ENCODE data around the gene UNC13C. TPM values are rescaled to one million over a fixed set of nuclear protein-coding genes. Genes with fewer than 3 reads are reported as not detected.

UNC13C gene
- total RNA-seq, 2 donors from 2014 or later = 1.2 to 4.2 TPM

DNA sequence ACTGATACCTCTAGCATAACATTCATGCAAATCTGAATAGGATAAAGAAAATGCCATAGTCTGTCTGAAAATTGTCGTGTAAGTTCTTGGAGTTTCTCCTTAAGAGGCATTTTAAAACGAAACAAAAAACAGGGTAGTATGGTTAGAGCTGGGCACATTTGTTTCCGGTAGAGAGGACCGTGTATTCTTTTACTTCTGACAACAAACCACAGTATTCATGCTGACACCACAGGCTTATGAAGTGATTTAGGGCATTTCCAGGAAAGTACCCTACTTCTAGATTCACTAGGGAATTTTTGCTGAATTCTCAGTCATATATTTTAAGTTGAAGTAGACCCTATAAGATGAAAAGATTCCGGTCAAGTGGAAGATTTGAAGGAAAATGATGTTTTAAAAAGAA is 541.3 kb downstream of the UNC13C start:
- H3K36me3 ChIP-seq = no peaks in the 10 kb centered on the region
- TF ChIP-seq CTCF (IDR thresholded peaks at IDR 0.05) = no peak
- no peak for DNase-seq (ENCODE audit: low spot score)
- peaks cover 3 to 22% of the 10 kb centered on the region in 2 donors for H3K4me1 ChIP-seq (ENCODE audit: control insufficient read depth in 1 of 2, low read depth in 2 of 2)
- H3K9me3 ChIP-seq = no peaks in the 10 kb centered on the region
- H3K4me3 ChIP-seq = no peak overlapping the region
- H3K27me3 ChIP-seq (replicated peaks; ENCODE audit: insufficient read depth) = no peaks in the 10 kb centered on the region
- no peak for ATAC-seq (ENCODE audit: insufficient number of reproducible peaks, low FRiP score, low read depth)
- no peak overlapping the region for H3K27ac ChIP-seq

DNA sequence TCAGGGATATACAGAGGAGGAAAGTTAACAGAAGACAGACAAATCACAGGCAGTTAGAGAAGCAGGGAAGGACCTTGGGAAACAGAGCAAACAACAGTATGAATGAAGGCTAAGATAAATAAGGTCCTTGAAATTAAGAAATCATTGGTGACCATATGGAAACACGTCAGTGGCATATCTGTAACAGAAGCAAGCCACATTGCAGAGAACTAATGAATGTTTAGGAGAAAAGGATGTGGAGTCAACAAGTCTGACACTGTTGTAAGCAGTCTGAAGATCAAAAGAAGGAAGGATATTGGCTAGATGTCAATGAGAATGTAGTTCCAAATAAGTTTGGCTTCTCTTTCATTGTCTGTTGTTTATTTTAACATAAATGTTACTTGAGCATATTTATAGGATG is 542.4 kb downstream of the UNC13C start:
- ATAC-seq (ENCODE audit: insufficient number of reproducible peaks, low FRiP score, low read depth) (no peak), DNase-seq (ENCODE audit: low spot score) (no peak)
- no peak for TF ChIP-seq CTCF (IDR thresholded peaks at IDR 0.05)
- Histone ChIP-seq H3K27ac (no peak overlapping the region), H3K4me3 (no peak overlapping the region), H3K9me3 (no peaks in the 10 kb centered on the region), H3K36me3 (no peaks in the 10 kb centered on the region), H3K27me3 (replicated peaks; ENCODE audit: insufficient read depth) (no peaks in the 10 kb centered on the region), H3K4me1 (ENCODE audit: control insufficient read depth in 1 of 2, low read depth in 2 of 2) (peaks cover 3 to 22% of the 10 kb centered on the region in 2 donors)

DNA sequence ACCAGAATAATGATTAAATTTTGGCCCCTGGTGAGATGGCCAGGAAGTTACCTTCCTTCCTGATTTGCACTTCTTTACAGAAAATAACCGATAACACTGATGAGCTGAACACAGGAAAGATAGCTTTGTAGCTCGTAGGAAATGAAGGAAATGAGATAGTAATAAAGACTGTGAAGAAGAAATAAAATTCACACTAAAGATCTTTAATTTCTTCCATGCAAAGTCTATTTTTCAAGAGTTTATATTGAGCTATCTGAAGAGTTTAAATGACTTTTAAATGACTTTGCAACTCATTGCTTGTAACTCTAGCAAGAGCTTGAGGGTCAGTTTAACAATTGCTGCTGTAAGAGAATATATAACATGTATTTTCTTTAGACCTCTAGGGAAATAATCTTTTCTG is 543.0 kb downstream of the UNC13C start:
- no peak for DNase-seq (ENCODE audit: low spot score)
- Histone ChIP-seq H3K27ac (no peak overlapping the region), H3K27me3 (replicated peaks; ENCODE audit: insufficient read depth) (no peaks in the 10 kb centered on the region), H3K36me3 (no peaks in the 10 kb centered on the region), H3K4me1 (ENCODE audit: control insufficient read depth in 1 of 2, low read depth in 2 of 2) (peaks cover 3 to 22% of the 10 kb centered on the region in 2 donors), H3K9me3 (no peaks in the 10 kb centered on the region), H3K4me3 (no peak overlapping the region)
- ATAC-seq (ENCODE audit: insufficient number of reproducible peaks, low FRiP score, low read depth) = no peak
- TF ChIP-seq CTCF (IDR thresholded peaks at IDR 0.05) = no peak

DNA sequence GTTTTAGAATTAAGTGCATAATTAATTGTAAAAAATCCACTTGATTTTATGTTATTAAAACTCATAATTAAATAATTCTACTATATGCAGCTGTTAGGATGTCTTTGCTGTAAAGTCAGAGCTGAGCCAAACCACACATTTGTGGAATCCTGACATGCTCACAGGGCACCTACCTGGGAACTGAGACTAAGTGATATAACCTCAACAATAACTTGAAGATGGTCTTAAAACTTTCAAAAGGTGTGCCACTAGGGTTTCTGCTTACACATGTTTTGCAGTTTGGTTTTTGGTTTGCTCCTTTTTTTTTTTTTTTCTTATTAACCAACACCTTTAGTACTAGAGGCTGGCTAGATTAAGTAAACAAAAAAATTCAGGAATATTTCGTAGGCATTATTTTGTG is 549.8 kb downstream of the UNC13C start:
- DNase-seq (ENCODE audit: low spot score) (no peak), ATAC-seq (ENCODE audit: insufficient number of reproducible peaks, low FRiP score, low read depth) (no peak)
- Histone ChIP-seq H3K27me3 (replicated peaks; ENCODE audit: insufficient read depth) (no peaks in the 10 kb centered on the region), H3K4me1 (ENCODE audit: control insufficient read depth in 1 of 2, low read depth in 2 of 2) (no peaks in the 10 kb centered on the region), H3K9me3 (no peaks in the 10 kb centered on the region), H3K4me3 (no peak overlapping the region), H3K27ac (no peak overlapping the region), H3K36me3 (no peaks in the 10 kb centered on the region)
- no peak for TF ChIP-seq CTCF (IDR thresholded peaks at IDR 0.05)

- no peaks in the 10 kb centered on the region for H3K36me3 ChIP-seq
- no peak for ATAC-seq (ENCODE audit: insufficient number of reproducible peaks, low FRiP score, low read depth)
These were observed 562.5 kb downstream of the UNC13C start for GRCh38 chr15:54540721-54541120.

More at GRCh38 chr15:54540721-54541120, 562.5 kb downstream of the UNC13C start:
- Histone ChIP-seq H3K27me3 (replicated peaks; ENCODE audit: insufficient read depth) (no peaks in the 10 kb centered on the region), H3K9me3 (peaks cover 3% of the 10 kb centered on the region), H3K4me3 (no peak overlapping the region), H3K4me1 (ENCODE audit: control insufficient read depth in 1 of 2, low read depth in 2 of 2) (peaks cover 4 to 24% of the 10 kb centered on the region in 2 donors), H3K27ac (peak overlapping the region in 1 of 2 donors; percentile 39)
- no peak for TF ChIP-seq CTCF (IDR thresholded peaks at IDR 0.05)
- no peak for DNase-seq (ENCODE audit: low spot score)

Data from thoracic aorta (tissue), 2 donors.